Measurements from ENCODE around the gene LIAS. TPM values are rescaled to one million over a fixed set of nuclear protein-coding genes. Genes with fewer than 3 reads are reported as not detected.

Gene LIAS
- total RNA-seq, 2 donors from 2014 or later, result 4.9 to 15.3 TPM

GRCh38 chr4:39464886-39465501 is 6.1 kb downstream of the LIAS start:
- WGBS, 2 donors, result 57 to 62% methylated on average over 2 of the region's 2 CpGs
- Histone ChIP-seq H3K4me1 (peaks cover 6% of the 10 kb centered on the region), H3K27me3 (no peaks in the 10 kb centered on the region), H3K9me3 (no peaks in the 10 kb centered on the region), H3K36me3 (replicated peaks in 1 of 2; ENCODE audit: insufficient read depth in 1 of 2, low read depth in 2 of 2) (peaks cover 0 to 5% of the 10 kb centered on the region in 2 donors), H3K27ac (no peak overlapping the region), H3K4me3 (no peak overlapping the region)
- ATAC-seq (no peak), DNase-seq (no peak)
- intact Hi-C loops (cut with DNase I), result no loop called here
- TF ChIP-seq POLR2A (IDR thresholded peaks at IDR 0.05) (no peak), CTCF (IDR thresholded peaks at IDR 0.05) (no peak)

GRCh38 chr4:39466747-39467146 is 7.9 kb downstream of the LIAS start:
- H3K27me3 ChIP-seq, result no peaks in the 10 kb centered on the region
- TF ChIP-seq POLR2A (IDR thresholded peaks at IDR 0.05) (no peak), CTCF (IDR thresholded peaks at IDR 0.05) (no peak)
- peaks cover 5% of the 10 kb centered on the region for H3K4me1 ChIP-seq
- peak overlapping the region in 1 of 4 donors; percentile 41 for H3K27ac ChIP-seq
- intact Hi-C loops (cut with DNase I), result no loop called here
- H3K9me3 ChIP-seq, result no peaks in the 10 kb centered on the region
- DNase-seq (no peak), ATAC-seq (no peak)
- H3K36me3 ChIP-seq (replicated peaks in 1 of 2; ENCODE audit: insufficient read depth in 1 of 2, low read depth in 2 of 2), result peaks cover 0 to 5% of the 10 kb centered on the region in 2 donors
- no peak overlapping the region for H3K4me3 ChIP-seq
- 17 to 21% methylated on average over 4 of the region's 4 CpGs for WGBS, 2 donors

- DNase-seq (no peak), ATAC-seq (no peak)
- no peak overlapping the region for H3K4me3 ChIP-seq
- peaks cover 0 to 5% of the 10 kb centered on the region in 2 donors for H3K36me3 ChIP-seq (replicated peaks in 1 of 2; ENCODE audit: insufficient read depth in 1 of 2, low read depth in 2 of 2)
- intact Hi-C loops (cut with DNase I), result no loop called here
- H3K27ac ChIP-seq, result no peak overlapping the region
- H3K9me3 ChIP-seq, result no peaks in the 10 kb centered on the region
- TF ChIP-seq CTCF (IDR thresholded peaks at IDR 0.05), result no peak
- TF ChIP-seq POLR2A (IDR thresholded peaks at IDR 0.05), result no peak
- H3K27me3 ChIP-seq, result no peaks in the 10 kb centered on the region
- WGBS, 2 donors, result 86 to 88% methylated on average over 4 of the region's 4 CpGs
- H3K4me1 ChIP-seq, result peaks cover 5% of the 10 kb centered on the region
These were observed 8.6 kb downstream of the LIAS start for GRCh38 chr4:39467464-39467863.

- peak; percentile 90 for ATAC-seq
These were observed 10.7 kb downstream of the LIAS start for GRCh38 chr4:39469429-39470077.

More at GRCh38 chr4:39469429-39470077, 10.7 kb downstream of the LIAS start:
- intact Hi-C loops (cut with DNase I), result loop anchor here (10.0 kb wide), 1 partner anchor 505 kb away; the partner anchor contains the start of gene PDS5A
- DNase-seq, result peak; percentile 49 to 71 (median 56)
- Histone ChIP-seq H3K4me3 (no peak overlapping the region), H3K9me3 (no peaks in the 10 kb centered on the region), H3K4me1 (peaks cover 5% of the 10 kb centered on the region), H3K27ac (peak overlapping the region in 3 of 4 donors; percentile 22 to 50 (median 27)), H3K27me3 (no peaks in the 10 kb centered on the region), H3K36me3 (replicated peaks in 1 of 2; ENCODE audit: insufficient read depth in 1 of 2, low read depth in 2 of 2) (no peaks in the 10 kb centered on the region)
- 50 to 73% methylated on average over 4 of the region's 4 CpGs for WGBS, 2 donors
- TF ChIP-seq POLR2A (IDR thresholded peaks at IDR 0.05) (no peak), CTCF (IDR thresholded peaks at IDR 0.05) (peak; percentile 35 to 88 (median 86))

Measured in body of pancreas (tissue), 4 donors.